Effector CD4-positive, alpha-beta T cell (primary cell): ENCODE measurements around the gene FOXC2.

Source experiments
- DNase-seq: peaks from one replicate; pipeline ENCODE4 v3.0.0-alpha.2; 2020

FOXC2 gene

GRCh38 chr16:86533767-86534351, 32.8 kb upstream of the FOXC2 start:
- no peak for DNase-seq

GRCh38 chr16:86534779-86535615, 31.6 kb upstream of the FOXC2 start:
- no peak for DNase-seq

- no peak for DNase-seq
Measured at GRCh38 chr16:86536621-86537020, 30.0 kb upstream of the FOXC2 start.

GRCh38 chr16:86537486-86537885, 29.1 kb upstream of the FOXC2 start:
- DNase-seq = no peak

- DNase-seq = no peak
Measured at GRCh38 chr16:86538196-86538780, 28.3 kb upstream of the FOXC2 start.

- DNase-seq = no peak
Measured at GRCh38 chr16:86540894-86541293, 25.7 kb upstream of the FOXC2 start.

GRCh38 chr16:86541560-86541959, 25.1 kb upstream of the FOXC2 start:
- DNase-seq = no peak

- DNase-seq = no peak
Measured at GRCh38 chr16:86542756-86543750, 23.6 kb upstream of the FOXC2 start.

- no peak for DNase-seq
Measured at GRCh38 chr16:86545481-86545880, 21.1 kb upstream of the FOXC2 start.

- DNase-seq = no peak
Measured at GRCh38 chr16:86545954-86546637, 20.5 kb upstream of the FOXC2 start.

GRCh38 chr16:86546638-86547013, 20.0 kb upstream of the FOXC2 start:
- DNase-seq = no peak

GRCh38 chr16:86547286-86547685, 19.3 kb upstream of the FOXC2 start:
- no peak for DNase-seq

- DNase-seq = no peak
Measured at GRCh38 chr16:86549076-86549892, 17.3 kb upstream of the FOXC2 start.

GRCh38 chr16:86549893-86550190, 16.8 kb upstream of the FOXC2 start:
- no peak for DNase-seq

GRCh38 chr16:86550281-86550680, 16.3 kb upstream of the FOXC2 start:
- DNase-seq = no peak

GRCh38 chr16:86553356-86553755, 13.3 kb upstream of the FOXC2 start:
- no peak for DNase-seq

GRCh38 chr16:86554599-86554916, 12.1 kb upstream of the FOXC2 start:
- no peak for DNase-seq

GRCh38 chr16:86554917-86555703, 11.5 kb upstream of the FOXC2 start, which contains the start of gene MTHFSD:
TSS of gene MTHFSD (minus strand) at chr16:86555235. CDS start at chr16:86555184, 51 bp downstream.
- peak; percentile 95 for DNase-seq

GRCh38 chr16:86555704-86556075, 10.9 kb upstream of the FOXC2 start:
- DNase-seq = no peak

- DNase-seq = no peak
Measured at GRCh38 chr16:86556576-86556975, 10.1 kb upstream of the FOXC2 start.

GRCh38 chr16:86557587-86557986, 9.0 kb upstream of the FOXC2 start:
- no peak for DNase-seq
